Caco-2 (cell line): ENCODE measurements around the gene EIF4E. TPM values are rescaled to one million over a fixed set of nuclear protein-coding genes. Genes with fewer than 3 reads are reported as not detected.

ENCODE experiments used
- total RNA-seq: library from RNA; stranded (reverse); gene quantifications from 2 replicates; pipeline ENCODE4 v1.2.3, GENCODE V29; 2022

EIF4E gene
- total RNA-seq, 1 experiment from 2014 or later = 140 TPM

Other genes with a start within 250 kb of the EIF4E start
- 75.2 and 83.0 TPM in 2 replicates for gene METAP1, start 66.6 kb upstream of the EIF4E start, total RNA-seq
- gene ADH5, start 159.7 kb upstream of the EIF4E start, total RNA-seq = 144 and 161 TPM in 2 replicates
- 2.2 and 2.5 TPM in 2 replicates for gene ADH4, start 215.2 kb upstream of the EIF4E start, total RNA-seq